ENCODE data around the gene MRPL12. TPM values are rescaled to one million over a fixed set of nuclear protein-coding genes. Genes with fewer than 3 reads are reported as not detected.
A peak's percentile ranks its signal among the peaks of the same experiment; 100 is the strongest.

The MRPL12 gene
- total RNA-seq, 1 experiment from 2014 or later, result 260 TPM

GRCh38 chr17:81682565-81683207 lies 20.5 kb upstream of the MRPL12 start:
- RAD21 ChIA-PET (ENCODE audit: low non-redundant PET in 1 of 2, low total read pairs in 2 of 2, uncharacterized antibody in 2 of 2, unreplicated experiment in 2 of 2), result interaction anchor here (1.2 kb wide), 2 partner anchors 19 to 20 kb away, joined by 4 read pairs; partner anchors contain the start of gene MRPL12 (in 1 of the 2)
- peaks cover 18 to 23% of the 10 kb centered on the region in 2 experiments for H3K4me1 ChIP-seq (ENCODE audit: control insufficient read depth in 1 of 2, insufficient read depth in 2 of 2, low read length in 2 of 2)
- H3K4me2 ChIP-seq (ENCODE audit: low read length), result peak overlapping the region; percentile 96
- H2AFZ ChIP-seq (ENCODE audit: low read depth, low read length, poor library complexity, severe bottlenecking), result no peak overlapping the region
- CTCF ChIA-PET, result no interaction called here
- H3K9me2 ChIP-seq (ENCODE audit: insufficient read depth), result no peaks in the 10 kb centered on the region
- BruUV-seq (replicated peaks), result no TSS peak
- DNase-seq (ENCODE audit: low read depth, low spot score), result no peak
- TF ChIP-seq SP1 (IDR thresholded peaks at IDR 0.05; ENCODE audit: low read depth) (no peak), ELF1 (IDR thresholded peaks at IDR 0.05; ENCODE audit: borderline replicate concordance, low read depth) (no peak), RAD21 (IDR thresholded peaks at IDR 0.05; ENCODE audit: low read depth) (no peak), EZH2phosphoT487 (IDR thresholded peaks at IDR 0.05; ENCODE audit: borderline replicate concordance) (no peak), CEBPB (IDR thresholded peaks at IDR 0.05; ENCODE audit: low read depth) (no peak), SIN3A (IDR thresholded peaks at IDR 0.05; ENCODE audit: low read depth) (no peak), REST (IDR thresholded peaks at IDR 0.05; ENCODE audit: low read depth) (no peak), FOSL1 (IDR thresholded peaks at IDR 0.05; ENCODE audit: low read depth) (no peak), EGR1 (IDR thresholded peaks at IDR 0.05; ENCODE audit: low read depth) (no peak), CTCF (IDR thresholded peaks at IDR 0.05 in 2 of 3, conservative IDR thresholded peaks at IDR 0.05 in 1 of 3; ENCODE audit: borderline replicate concordance in 1 of 3, insufficient read depth in 1 of 3, low read depth in 2 of 3, low read length in 2 of 3) (no peak), ZFX (IDR thresholded peaks at IDR 0.05) (no peak), SRF (IDR thresholded peaks at IDR 0.05; ENCODE audit: low read depth) (no peak), JUND (IDR thresholded peaks at IDR 0.05) (no peak), EZH2 (IDR thresholded peaks at IDR 0.05) (no peak)
- peak overlapping the region; percentile 92 for H3K27ac ChIP-seq (ENCODE audit: low read depth, low read length)
- peaks cover 61% of the 10 kb centered on the region for H3K79me2 ChIP-seq (ENCODE audit: insufficient read depth, low read length)
- peak overlapping the region; percentile 86 to 99 for H3K4me3 ChIP-seq (replicated peaks in 1 of 2; ENCODE audit: low read depth in 1 of 2, low read length in 2 of 2)
- POLR2A ChIA-PET, result interaction anchor here (1.1 to 4.4 kb wide), 5 partner anchors 17 to 164 kb away, joined by 3 to 33 read pairs (median 6); partner anchors contain the start of genes CCDC137, MRPL12 and OXLD1
- intact Hi-C loops (cut with micrococcal nuclease), result loop anchor here (1.0 to 2.0 kb wide), 2 partner anchors 15 to 20 kb away; partner anchors contain the start of gene MRPL12
- H3K36me3 ChIP-seq (ENCODE audit: control insufficient read depth in 1 of 2, insufficient read depth in 2 of 2, low read length in 2 of 2), result peaks cover 10 to 29% of the 10 kb centered on the region in 2 experiments
- peak overlapping the region; percentile 85 for H3K9ac ChIP-seq (ENCODE audit: low read length)
- H3K27me3 ChIP-seq (ENCODE audit: insufficient read depth, low read length), result no peaks in the 10 kb centered on the region
- H4K20me1 ChIP-seq (ENCODE audit: insufficient read depth), result peaks cover 6% of the 10 kb centered on the region; the same call in 1 of the 2 replicates
- no peak for ATAC-seq
- H3K9me3 ChIP-seq (ENCODE audit: control insufficient read depth in 1 of 2, insufficient read depth in 1 of 2, low read depth in 1 of 2, low read length in 2 of 2), result no peaks in the 10 kb centered on the region

Measured in HCT116 (cell line).